ENCODE measurements around the gene ELMO3.

GRCh38 chr16:67169642-67170167 is 29.2 kb upstream of the ELMO3 start:
- no peak for TF ChIP-seq ZNF169 (tag by site-specific recombination; IDR thresholded peaks at IDR 0.05)
- no peak for TF ChIP-seq CTCF (tag by site-specific recombination; IDR thresholded peaks at IDR 0.05)
- TF ChIP-seq ZFP37 (tag by site-specific recombination; IDR thresholded peaks at IDR 0.05), result no peak
- no peak for TF ChIP-seq ZNF121 (tag by site-specific recombination; IDR thresholded peaks at IDR 0.05)
